Heart left ventricle (tissue), 13 donors: Measurements from ENCODE around the gene XYLT1.

Experiments used
- POLR2A ChIP-seq, 2 donors: fragments of 450-650 bp; IDR thresholded peaks; one replicate each; pipeline ENCODE4 v1.6.1; 2017; ENCODE audit warnings: antibody characterized with exemption in 2 of 2, mild to moderate bottlenecking in 2 of 2, moderate library complexity in 2 of 2
- TF ChIP-seq, protein P1 (sequence below), 12 donors: fragments of 200-600 bp; sonication (generic) in 4 of 12; IDR thresholded peaks; one replicate each; pipeline versions ENCODE4 v1.5.0 to v1.8.0; 2018 to 2022; ENCODE audit warnings: antibody characterized with exemption in 12 of 12, mild to moderate bottlenecking in 5 of 12
- donor health status: ischemic (EF 13 %, LVEDD 7.1; RV severe dilation, severe dysfunction).
- donor health status: DM: no; HTN: yes; CAD: no.
- donor health status: DM: no; HTN: no; CAD: no.
- donor health status: ischemic (EF 25% LVEDD 6.9; RV normal size, moderate dysfunction).
- donor health status: ischemic (EF 25% LVEDD 5.7; RV mildly dilated, moderate dysfunction).
- donor health status: ischemic (EF 35%, LVEDD 5.7; RV mildly dilated, moderate dysfunction).
- donor health status: nonischemic (EF 11% LVEDD 7.7; RV severe dilation, severe dysfunction).
- donor health status: DM: yes; HTN: yes; CAD: no.
- donor health status: PGD.
- donor health status: ischemic (EF 29% LVEDD 5.4; RV normal size, mild dysfunction).
- donor health status: nonischemic (EF 23%, LVEDD 6.1; RV moderate dilation, normal function).

DNA sequence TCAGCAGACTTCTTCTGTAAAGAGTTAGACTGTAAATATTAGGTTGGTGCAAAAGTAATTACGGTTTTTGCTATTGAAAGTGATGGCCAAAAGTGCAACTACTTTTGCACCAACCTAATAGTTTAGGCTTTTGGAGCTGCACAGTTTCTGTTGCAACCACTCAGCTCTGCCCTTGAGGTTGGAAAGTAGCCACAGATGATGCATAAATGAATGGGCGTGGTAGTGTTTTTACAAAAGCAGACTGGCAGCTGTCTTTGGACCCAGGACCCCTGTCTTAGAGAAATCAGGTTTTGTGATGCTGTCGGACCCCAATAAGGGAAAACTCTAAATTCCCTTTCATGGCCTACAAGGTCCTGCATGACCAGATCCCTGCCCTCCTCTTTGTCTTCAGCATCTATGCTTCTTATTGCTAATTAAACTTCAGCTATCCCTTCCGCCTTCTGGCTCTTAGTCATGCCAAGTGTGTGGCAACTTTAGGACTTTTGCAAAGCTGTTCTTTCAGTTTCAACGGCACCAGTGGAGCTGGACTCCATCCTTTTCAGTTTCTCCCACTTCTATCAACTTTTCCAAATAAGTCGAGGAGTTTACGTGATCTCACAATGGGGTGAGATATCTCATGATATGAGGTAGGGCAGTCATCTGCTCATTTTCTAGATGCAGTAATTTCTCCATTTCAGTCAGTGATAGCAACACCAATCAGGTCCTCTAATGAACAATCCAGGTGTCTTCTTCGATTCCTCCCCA lies 232.3 kb downstream of the XYLT1 start:
- TF ChIP-seq, protein P1, sequence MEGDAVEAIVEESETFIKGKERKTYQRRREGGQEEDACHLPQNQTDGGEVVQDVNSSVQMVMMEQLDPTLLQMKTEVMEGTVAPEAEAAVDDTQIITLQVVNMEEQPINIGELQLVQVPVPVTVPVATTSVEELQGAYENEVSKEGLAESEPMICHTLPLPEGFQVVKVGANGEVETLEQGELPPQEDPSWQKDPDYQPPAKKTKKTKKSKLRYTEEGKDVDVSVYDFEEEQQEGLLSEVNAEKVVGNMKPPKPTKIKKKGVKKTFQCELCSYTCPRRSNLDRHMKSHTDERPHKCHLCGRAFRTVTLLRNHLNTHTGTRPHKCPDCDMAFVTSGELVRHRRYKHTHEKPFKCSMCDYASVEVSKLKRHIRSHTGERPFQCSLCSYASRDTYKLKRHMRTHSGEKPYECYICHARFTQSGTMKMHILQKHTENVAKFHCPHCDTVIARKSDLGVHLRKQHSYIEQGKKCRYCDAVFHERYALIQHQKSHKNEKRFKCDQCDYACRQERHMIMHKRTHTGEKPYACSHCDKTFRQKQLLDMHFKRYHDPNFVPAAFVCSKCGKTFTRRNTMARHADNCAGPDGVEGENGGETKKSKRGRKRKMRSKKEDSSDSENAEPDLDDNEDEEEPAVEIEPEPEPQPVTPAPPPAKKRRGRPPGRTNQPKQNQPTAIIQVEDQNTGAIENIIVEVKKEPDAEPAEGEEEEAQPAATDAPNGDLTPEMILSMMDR (IDR thresholded peaks at IDR 0.05) = no peak
- no peak for TF ChIP-seq POLR2A (IDR thresholded peaks at IDR 0.05)
